ENCODE results near the gene ZIK1.

GRCh38 chr19:57563547-57563946, 20.4 kb upstream of the ZIK1 start:
- TF ChIP-seq CTCF (IDR thresholded peaks at IDR 0.05) (no peak), EZH2 (IDR thresholded peaks at IDR 0.05; ENCODE audit: borderline replicate concordance, insufficient read depth, low read depth, low read length, poor library complexity, severe bottlenecking) (no peak)

All from B cell (primary cell).